ENCODE data around the gene STARD5.
"Not testable (repeated sequence)": the region's sequence is repeated elsewhere in the genome, so short reads cannot be mapped to it uniquely, and the experiment has no call there.

Gene STARD5

GRCh38 chr15:81323944-81324881, at the start of gene STARD5:
Gene STARD5 (minus strand): TSS chr15:81324141. CDS start chr15:81324099, 42 bp downstream.
- DNase-seq, result peak; percentile 95

- no peak for DNase-seq
These were observed 49.2 kb upstream of the STARD5 start for GRCh38 chr15:81373176-81373575.

- DNase-seq, result no peak
These were observed 48.6 kb upstream of the STARD5 start for GRCh38 chr15:81372575-81372974.

DNA sequence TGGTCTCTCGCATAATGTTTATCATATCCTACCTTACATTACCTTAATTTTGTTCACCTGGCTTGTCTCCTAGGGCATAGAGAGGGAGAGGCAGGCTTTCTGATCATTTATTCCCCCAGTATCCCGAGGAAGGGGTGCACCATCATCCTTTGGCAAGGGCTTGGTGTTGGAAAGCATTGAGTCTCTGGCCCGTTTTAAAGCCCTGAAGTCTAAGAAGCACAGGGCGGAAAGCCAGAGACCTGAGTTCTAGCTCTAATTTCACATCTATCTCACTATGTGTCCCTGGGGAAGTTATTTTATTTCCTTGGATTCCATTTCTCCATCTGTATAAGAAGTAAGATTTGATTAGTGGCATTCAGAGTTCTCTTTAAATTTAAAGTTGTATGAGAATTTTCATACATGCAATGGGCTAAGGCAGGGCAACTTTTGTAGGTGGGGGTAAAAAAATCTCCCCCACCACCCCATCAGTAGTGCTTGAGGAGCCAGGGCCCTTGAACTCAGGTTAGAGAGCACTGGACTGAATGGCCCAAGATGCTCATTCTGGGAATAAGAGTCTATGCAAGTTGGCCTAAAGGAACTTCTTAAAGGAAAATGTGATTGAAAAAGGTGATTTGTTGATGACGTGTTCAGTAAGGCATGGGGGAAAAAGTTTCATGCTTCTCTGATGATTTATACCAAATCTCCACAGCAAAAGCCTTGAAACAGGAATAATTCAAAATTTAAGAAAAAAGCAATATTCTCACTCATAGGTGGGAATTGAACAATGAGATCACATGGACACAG, 40.0 kb upstream of the STARD5 start:
- DNase-seq, result no peak

- no peak for DNase-seq
These were observed 39.3 kb upstream of the STARD5 start for GRCh38 chr15:81363276-81363675.

DNA sequence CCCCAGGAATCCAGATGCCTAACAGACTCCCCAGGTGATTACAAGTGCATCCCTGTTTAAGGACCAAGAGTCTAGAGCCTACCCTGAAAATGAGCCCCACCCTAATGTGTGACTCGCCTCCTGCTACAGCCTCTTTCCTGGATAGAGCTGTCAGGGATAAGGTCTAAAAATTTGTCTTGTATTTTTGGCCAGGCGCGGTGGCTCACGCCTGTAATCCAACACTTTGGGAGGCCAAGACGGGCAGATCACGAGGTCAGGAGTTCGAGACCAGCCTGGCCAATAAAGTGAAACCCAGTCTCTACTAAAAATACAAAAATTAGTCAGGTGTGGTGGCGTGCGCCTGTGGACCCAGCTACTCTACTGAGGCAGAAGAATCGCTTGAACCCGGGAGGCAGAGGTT, 38.8 kb upstream of the STARD5 start:
- DNase-seq, result no peak

- DNase-seq, result no peak
These were observed 38.0 kb upstream of the STARD5 start for GRCh38 chr15:81361891-81362290.

DNA sequence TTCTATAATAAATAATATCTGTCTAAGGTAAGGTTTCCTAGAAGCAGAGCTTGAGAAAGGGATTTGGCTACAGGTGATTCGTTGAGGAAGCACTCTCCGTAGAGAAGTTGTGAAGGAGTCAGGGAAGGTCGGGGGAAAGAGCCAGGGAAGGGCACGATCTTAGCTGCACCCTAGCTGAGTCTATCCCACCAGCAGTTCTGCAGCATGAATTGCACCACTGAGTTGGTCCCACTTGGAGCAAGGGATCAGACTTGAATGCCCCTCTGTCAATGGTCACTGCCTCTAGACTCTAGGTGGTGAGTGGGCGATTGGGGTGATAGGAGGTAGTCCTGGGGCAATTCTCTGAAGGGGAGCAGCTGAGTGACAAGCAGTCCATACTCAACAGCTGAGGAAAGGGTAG, 36.5 kb upstream of the STARD5 start:
- no peak for DNase-seq

GRCh38 chr15:81358248-81358647, 34.3 kb upstream of the STARD5 start:
- DNase-seq, result no peak

DNA sequence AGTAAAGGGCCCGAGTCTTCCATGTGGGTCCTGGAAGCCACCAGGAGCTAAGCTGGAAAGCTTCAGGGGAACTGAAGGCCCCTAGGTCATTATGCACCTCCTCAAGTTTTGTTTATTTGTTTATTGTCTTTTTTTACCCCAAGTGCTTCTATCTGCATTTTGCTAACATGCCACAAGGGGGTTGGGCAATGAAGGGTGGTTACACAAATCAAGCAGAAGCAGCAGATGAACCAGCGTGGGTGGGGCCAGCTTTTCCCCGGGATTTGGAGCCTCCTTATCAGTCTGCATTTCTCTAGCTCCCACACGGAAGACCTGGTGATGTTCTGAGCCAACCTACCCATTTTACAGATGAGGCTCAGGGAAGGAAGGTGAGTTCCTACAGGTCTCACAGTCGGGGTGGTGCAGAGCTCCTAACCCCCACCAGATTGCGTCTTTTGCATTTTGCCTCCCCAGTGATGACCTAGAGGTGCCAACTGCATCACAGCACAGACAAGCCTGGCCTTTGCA, 33.3 kb upstream of the STARD5 start:
- no peak for DNase-seq

- DNase-seq, result no peak
These were observed 32.3 kb upstream of the STARD5 start for GRCh38 chr15:81356252-81356651.

DNA sequence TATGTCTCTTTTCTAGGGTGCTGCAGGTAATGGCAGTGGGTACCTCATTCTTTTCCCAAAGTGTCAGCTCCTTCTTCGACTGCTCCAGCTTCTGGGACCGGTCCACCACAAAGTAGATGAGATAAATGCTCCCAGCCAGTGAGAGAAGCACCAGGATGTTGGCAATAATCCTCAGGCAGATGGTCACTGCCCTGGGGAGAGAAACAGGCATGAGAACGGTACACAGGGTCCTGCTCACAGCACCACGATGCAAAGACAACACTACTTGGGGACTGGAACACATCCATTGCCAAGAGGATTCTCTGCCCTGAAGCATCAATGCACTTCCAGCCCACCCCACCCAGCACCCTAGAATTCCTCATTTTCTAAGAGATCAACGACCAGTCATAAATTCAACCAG, 27.7 kb upstream of the STARD5 start:
- DNase-seq, result no peak

DNA sequence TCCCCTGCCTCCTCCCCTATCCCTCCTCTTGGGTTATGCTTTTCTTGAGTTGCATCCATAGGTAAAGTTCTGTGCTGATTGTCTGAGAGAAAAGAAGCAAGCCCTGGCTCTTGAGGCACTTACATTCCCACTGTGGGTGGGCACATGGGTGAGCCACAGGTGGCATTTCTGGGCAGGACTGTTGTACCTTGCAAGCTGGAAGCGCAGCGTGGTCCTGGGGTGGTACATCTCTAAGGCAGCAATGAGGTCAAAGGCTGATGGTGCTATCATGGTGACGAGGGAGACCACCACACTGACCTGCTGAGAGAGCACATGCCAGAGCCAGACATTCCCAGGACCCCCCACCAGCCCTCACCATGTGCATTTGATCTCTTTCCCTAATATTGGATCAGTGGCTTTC, 25.3 kb upstream of the STARD5 start:
- DNase-seq, result no peak

- DNase-seq, result not testable (repeated sequence)
These were observed 24.8 kb upstream of the STARD5 start for GRCh38 chr15:81348691-81349090.

GRCh38 chr15:81347910-81348309, 24.0 kb upstream of the STARD5 start:
- DNase-seq, result no peak

GRCh38 chr15:81346611-81347010, 22.7 kb upstream of the STARD5 start:
- DNase-seq, result no peak

DNA sequence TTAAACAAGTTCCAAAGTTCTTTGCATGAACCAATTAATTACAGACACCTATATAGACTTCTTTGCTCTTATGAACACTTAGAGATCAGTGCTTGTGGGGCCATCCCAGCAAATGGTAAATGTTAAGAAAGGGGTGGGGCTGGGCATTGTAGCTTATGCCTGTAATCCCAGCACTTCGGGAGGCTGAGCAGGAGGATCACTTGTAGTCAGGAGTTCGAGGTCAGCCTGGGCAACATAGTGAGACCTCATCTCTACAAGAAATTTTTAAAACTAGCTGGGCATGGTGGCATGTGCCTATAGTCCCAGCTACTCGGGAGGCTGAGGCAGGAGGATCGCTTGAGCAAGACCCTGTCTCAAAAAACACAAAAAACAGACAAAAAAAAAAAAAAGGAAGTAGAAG, 19.4 kb upstream of the STARD5 start:
- no peak for DNase-seq

GRCh38 chr15:81341351-81341750, 17.4 kb upstream of the STARD5 start:
- DNase-seq, result no peak

DNA sequence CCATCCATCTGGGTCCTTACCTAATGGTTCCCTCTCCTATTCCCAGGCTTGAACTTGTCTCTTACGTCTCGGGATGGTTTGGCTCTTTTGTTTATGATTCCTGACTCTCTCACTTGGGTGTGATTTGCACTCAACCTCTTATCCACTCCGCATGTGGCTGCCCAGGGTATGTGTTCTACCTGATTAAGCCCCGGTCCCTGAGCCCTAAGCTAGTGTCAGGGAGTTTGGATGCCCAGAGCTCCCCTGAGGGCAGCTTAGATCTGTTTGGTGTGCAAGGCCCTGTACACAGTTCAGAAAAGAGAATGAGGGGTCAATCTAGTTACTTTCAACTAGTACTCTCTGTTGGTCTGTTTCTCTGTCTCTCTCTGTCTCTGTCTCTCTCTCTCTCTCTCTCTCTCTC, 15.9 kb upstream of the STARD5 start:
- DNase-seq, result no peak

GRCh38 chr15:81339321-81339720, 15.4 kb upstream of the STARD5 start:
- DNase-seq, result no peak

DNA sequence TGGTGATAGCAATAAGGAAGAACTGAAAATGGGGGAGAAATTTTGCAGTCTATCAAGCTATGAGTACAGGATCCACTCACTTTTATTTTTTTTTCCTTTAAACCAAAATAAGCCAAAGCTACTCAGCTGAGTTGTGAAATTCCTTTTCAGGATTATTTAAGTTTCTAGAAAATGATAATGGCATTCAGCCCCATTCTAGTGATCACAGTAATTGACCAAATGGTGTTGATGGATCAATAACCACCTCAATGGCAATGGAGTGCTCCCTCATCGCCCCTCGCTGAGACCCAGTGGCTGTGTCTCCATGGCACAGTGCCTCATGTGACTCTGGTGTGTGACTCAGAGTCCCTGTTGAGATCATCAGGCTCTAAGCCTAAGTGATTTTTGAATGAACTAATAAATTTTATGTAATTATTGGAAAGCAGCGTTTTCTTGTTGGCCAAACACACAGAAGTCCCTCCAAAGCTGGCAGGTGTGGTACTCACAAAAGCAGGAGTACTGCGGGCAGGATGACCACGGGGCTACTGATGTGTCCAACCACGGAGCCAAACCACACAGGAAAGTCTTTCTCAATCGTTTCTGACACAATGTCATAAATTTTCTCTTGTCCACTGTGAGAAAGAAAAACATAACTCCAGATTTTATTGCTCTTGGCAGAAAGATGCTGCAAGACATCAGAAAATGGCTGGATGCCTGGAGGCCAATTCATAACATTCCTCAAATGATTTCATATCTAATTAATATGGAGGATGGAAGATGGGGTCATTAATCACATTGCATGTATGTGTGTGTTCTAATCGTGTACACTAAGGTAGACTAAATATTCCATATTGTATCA, 14.4 kb upstream of the STARD5 start:
- no peak for DNase-seq

- DNase-seq, result no peak
These were observed 13.8 kb upstream of the STARD5 start for GRCh38 chr15:81337713-81338157.

DNA sequence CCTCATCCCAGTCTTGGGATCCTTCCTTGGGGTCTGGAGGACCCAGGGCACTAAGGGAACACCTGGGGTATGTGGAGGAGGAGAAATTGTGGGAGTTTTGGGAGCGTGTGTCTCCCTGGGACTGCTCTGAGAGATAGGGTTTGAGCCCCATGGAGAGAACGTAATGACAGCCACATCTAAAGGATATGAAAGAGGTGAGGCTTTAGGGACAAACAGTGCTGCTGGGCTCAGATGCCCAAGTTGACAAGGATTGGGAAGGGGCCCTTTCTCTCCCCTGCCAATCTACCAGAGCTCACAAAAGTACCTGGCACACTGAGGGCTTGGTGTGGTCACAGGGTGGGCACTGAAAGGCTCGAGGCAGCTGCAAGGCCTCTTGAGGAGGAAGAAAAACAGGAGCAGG, 13.3 kb upstream of the STARD5 start:
- DNase-seq, result no peak

Data from NCI-H526 treated with DMSO at 0.1 percent for 48 hours (cell line).